GM21528 (cell line): ENCODE data around the gene RRP12.
"Not testable (repeated sequence)": the region's sequence is repeated elsewhere in the genome, so short reads cannot be mapped to it uniquely, and the experiment has no call there.

Experiments
- ATAC-seq: cut with Tn5 transposase; IDR thresholded peaks from one replicate; pipeline ENCODE4 v1.9.1; 2021; ENCODE audit warnings: mild to moderate bottlenecking, moderate library complexity; ENCODE audit not compliant: unreplicated experiment, low FRiP score

RRP12 gene

DNA sequence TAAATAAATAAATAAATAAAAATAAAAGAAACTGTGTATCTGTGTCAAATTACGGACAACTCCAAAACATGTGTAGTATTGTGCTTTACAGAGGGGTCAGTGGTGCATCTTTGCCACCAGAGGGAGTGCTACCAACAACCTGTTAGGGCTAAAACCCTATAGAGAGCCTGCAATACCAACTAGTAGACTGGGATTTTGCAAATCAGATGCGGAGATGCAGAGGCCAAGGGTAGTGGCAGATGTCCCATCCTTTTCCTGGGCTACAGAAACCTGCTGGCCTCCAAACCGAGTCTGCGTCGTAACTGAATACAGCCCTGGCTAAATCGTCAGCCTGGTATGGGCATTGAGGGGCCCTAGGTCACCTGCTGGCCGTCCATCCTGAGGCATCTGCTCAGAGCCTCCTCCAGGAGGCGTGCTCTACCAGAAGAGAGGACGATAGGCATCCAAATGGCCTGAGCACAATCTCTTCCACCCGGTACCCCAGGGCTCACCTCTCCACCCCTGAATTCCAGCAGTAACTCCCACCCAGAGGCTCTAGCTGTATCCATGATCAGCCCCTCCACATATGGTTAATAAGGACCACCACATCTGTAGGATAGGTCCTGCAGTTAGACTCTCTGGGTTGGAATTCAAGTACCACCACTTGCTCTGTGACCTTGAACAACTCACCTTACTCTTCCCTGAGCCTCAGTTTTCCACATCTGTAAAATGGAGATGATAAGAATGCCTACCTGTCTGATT lies 6.2 kb upstream of the RRP12 start:
- ATAC-seq = peak; percentile 87

- ATAC-seq = not testable (repeated sequence)
These were observed 5.3 kb upstream of the RRP12 start for GRCh38 chr10:97406483-97406882.

- ATAC-seq = no peak
These were observed 4.9 kb upstream of the RRP12 start for GRCh38 chr10:97406064-97406463.

GRCh38 chr10:97404044-97404443 lies 2.9 kb upstream of the RRP12 start:
- no peak for ATAC-seq

GRCh38 chr10:97401455-97401919 lies 347 bp upstream of the RRP12 start:
- ATAC-seq = no peak

DNA sequence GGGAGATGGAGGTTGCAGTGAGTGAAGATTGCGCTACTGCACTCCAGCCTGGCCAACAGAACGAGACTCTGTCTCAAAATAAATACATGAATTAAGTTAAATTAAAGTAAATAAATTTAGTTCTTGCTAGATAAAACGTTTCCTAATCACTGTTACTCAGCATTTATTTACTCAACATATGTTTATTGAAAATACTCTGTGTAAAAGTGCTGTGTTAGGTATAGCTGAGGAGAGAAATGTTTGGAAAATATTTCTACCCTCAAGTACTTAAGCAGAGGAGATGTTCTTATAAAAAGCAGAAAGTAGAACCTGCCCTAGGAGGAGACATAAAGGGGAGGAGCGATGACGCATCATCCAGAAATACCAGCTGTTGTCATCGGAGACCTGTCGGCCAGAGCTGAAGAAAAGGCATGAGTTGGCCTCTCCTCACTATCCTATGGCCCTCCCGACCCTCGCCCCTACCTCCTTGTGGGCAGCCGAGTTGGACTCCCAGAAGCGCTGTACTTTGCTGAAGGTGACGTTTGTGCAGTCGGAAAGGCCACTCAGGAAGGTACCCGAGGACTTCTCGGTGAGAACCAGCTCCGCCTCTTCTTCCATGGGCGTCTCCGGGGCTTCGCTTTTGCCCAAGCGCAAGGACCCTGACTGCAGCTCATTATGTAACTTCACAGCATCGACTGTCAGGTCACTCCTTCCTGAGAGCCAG lies 1.1 kb downstream of the RRP12 start:
- ATAC-seq = no peak

DNA sequence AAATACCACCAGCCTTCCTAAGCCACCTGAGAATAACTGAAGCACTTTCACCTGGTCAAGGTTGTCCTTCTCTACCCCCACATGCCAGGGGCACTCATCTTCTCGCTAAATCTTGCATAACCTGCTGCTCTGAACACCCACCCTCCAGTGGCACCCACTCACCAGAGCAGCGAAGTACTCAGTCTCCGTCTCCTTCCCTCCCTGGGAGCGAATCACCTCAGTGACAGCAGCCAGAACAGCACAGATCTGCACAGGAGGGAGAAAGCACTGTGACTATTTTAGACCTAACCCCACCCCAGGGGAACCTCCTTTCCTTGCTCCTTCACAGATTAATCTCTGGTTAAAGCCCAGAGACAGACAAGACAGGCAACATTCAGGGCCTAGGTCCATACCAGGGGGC lies 5.1 kb downstream of the RRP12 start:
- ATAC-seq = no peak

DNA sequence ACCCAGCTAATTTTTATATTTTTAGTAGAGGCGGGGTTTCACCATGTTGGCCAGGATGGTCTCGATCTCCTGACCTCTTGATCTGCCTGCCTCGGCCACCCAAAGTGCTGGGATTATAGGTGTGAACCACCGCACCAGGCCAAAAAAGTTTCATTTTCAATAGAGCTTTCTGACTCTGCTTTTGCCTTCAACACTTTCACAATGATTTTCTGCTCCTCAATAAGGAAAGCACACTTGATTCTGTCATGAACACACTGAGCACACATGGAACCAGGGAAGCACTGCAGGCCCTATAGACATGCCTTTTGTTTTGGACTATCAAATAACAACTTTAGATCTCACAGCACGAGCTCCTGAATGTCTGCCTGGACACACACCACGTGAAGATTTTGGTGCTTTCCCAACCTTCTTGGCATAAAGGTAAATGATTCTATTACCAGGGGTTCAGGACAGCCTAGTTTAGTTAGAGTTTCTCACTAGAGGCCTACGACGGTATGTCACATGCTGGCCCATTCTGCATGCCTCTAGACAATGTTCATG lies 8.0 kb downstream of the RRP12 start:
- no peak for ATAC-seq

DNA sequence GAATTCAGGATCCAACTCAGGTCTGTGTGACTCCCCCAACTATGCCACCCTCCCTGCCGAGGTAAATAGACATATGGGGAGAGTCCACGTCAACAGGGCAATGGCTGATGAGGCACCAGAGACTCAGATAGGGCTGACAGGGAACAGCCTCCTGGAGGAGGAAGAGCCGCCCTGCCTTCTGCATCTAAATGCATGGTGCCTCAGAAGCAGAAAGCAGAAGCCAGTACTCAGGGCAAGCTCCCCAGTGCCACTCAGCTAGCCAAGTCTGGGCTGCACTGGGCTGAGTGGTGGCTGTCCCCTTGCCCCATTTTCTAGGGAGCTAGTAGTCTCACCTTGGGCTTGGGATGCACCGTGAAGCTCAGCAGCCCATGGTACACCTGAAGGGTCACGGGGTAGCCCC lies 11.0 kb downstream of the RRP12 start:
- no peak for ATAC-seq

GRCh38 chr10:97388152-97388551 lies 13.0 kb downstream of the RRP12 start:
- no peak for ATAC-seq

DNA sequence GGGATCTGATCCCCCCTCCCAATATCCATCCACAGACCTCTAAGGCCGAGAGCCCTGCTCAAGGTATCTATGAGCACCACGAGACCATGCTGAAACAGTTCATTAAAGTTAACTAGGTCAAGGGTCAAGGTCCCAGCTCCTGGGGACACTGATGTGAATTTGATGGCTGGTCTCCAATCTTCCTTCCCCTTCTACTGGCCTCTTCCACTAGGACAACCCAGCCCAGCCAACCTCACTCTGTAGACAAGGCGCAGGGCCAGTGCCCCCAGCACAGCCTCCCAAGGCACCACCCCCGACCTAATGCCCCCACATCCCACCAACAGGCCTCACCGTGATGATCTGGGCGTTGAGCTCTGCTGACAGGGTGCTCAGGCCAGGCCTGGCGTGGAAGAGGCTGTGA lies 15.6 kb downstream of the RRP12 start:
- ATAC-seq = no peak

GRCh38 chr10:97384641-97385040 lies 16.5 kb downstream of the RRP12 start:
- no peak for ATAC-seq

DNA sequence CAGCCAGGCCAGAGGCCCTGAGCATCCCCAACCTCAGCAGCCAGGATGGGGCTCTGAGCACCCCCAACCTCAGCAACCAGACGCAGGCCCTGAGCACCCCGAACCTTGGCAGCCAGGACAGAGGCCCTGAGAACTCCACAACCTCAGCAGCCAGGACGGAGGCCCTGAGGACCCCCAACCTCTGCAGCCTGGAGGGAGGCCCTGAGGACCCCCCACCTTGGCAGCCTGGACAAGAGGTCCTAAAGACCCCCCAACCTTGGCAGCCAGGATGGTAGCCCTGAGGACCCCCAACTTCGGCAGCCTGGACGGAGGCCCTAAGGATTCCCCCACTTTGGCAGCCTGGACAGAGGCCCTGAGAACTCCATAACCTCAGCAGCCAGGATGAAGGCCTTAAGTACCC lies 17.0 kb downstream of the RRP12 start:
- no peak for ATAC-seq

- no peak for ATAC-seq
These were observed 18.0 kb downstream of the RRP12 start for GRCh38 chr10:97383159-97383558.

GRCh38 chr10:97381626-97382025 lies 19.5 kb downstream of the RRP12 start:
- ATAC-seq = no peak

DNA sequence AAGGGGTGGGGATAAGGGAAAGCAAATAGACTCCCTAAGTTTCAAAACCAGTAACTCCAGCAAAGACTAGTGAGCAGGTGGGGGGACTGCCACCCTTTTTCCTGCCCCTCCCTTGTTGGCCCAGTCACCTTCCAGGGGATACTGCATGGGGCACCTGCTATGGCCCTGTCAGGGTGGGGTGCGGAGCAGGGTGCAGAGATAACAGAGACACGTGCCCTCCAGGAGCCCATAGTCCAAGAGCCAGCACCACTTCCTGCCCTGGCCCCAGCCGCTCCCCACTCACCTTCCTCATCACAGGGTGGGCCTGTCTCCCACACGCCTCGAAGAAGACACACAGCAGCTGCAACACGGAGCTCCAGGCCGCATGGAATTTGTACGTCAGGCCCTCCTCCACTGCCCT lies 20.6 kb downstream of the RRP12 start:
- ATAC-seq = no peak

- ATAC-seq = no peak
These were observed 21.9 kb downstream of the RRP12 start for GRCh38 chr10:97378933-97379921.

DNA sequence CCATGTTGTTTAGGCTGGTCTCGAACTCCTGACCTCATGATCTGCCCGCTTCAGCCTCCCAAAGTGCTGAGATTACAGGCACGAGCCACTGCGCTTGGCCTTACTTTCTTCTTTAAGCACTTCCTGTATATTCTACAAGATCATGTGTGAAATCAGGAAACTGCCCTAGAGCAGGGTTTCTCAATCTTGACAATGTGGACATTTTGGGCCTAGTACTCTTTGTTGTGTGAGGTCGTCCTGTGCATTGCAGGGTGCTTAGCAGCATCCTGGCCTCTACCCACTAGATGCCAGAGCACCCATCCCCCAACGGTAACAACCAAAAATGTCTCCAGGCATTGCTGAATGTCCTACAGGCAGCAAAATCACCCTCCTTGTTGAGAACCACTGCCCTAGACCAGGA lies 24.7 kb downstream of the RRP12 start:
- no peak for ATAC-seq

DNA sequence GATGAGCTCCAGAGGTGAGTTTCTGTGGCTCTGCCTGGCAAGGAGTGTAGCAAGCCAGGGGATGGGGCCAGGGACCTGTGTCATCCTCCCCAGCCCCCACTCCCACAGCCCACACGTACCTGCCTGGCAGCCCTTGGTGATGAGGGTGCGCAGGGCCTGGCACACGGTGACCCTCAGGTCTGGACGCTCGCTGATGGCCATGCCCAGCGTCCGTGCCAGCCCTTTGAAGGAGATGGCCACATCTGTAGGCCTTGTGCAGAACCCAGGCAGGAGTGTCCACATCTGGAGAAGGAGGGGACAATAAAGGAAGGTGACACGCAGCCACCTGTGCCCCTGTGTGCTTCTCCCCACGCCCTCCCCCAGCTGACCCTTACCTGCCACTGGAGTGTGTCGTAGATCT lies 27.7 kb downstream of the RRP12 start:
- no peak for ATAC-seq

DNA sequence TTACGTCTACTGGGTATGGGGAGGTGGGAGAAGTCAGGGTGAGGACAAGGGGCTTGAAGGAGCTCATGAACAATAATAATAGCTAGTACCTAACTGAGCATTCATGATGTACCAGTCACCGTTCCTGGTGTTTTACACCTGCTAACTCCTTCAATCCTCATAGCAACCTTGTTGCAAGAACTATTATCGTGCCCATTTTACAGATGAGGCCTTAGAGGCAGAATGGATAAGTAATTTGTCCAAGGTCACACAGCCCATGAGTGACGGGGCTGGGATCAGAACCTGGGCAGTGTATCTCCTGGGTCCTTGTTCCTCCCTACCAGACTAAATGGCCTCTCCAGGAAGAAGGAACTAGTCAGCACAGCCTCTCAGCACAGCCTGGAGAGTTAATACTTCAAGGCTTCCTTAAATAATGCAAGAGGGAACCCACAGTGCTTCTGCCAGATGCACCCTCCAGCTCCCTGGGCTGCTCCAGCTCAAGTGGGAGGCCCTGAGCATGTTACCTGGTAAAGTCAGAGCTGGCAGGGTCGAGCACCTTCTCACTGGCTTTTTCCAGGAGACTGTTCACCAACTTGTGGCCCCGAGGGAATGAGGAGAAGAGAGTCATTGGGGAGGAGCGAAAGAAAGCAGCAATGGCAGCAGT lies 28.8 kb downstream of the RRP12 start:
- no peak for ATAC-seq
